ENCODE measurements around the gene ASTN1.

ASTN1 gene

DNA sequence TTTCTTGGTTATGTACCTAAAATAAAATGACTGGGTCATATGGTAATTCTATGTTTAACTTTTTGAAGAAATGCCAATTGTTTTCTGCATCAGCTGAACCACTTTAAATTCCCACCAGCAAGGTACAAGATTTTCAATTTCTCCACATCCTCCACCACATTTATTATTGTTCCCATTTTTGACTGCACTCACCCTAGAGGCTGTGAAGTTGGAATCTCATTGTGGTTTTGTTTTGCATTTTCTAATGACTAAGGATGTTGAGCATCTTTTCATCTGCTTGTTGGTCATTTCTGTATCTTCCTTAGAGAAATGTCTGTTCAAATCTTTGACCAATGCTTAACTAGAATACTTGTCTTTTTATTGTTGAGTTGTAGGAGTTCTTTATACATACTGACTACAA lies 72.5 kb downstream of the ASTN1 start:
- no peak for DNase-seq
- H2BK12ac ChIP-seq (ENCODE audit: low read length in 2 of 2), result no peak overlapping the region
- H3K4me3 ChIP-seq (ENCODE audit: insufficient read depth in 1 of 2, low read depth in 1 of 2, low read length in 2 of 2), result no peak overlapping the region
- peaks cover 5% of the 10 kb centered on the region for H3K9me3 ChIP-seq (ENCODE audit: control insufficient read depth, low read length)
- no peak overlapping the region for H3K4me2 ChIP-seq (ENCODE audit: low read length, poor library complexity, severe bottlenecking)
- H2AK5ac ChIP-seq (ENCODE audit: low read length, severe bottlenecking), result no peak overlapping the region
- H3K23ac ChIP-seq (ENCODE audit: low read length in 2 of 2), result no peak overlapping the region
- H3K18ac ChIP-seq (ENCODE audit: low read depth in 1 of 2, low read length in 2 of 2), result no peak overlapping the region
- no peak overlapping the region for H3K4ac ChIP-seq (ENCODE audit: low read depth in 1 of 2, low read length in 2 of 2)
- no peaks in the 10 kb centered on the region for H3K79me1 ChIP-seq (replicated peaks; ENCODE audit: low read length, poor library complexity, severe bottlenecking)
- H2BK15ac ChIP-seq (ENCODE audit: low read depth, poor library complexity, severe bottlenecking), result no peak overlapping the region
- no peaks in the 10 kb centered on the region for H3K27me3 ChIP-seq (ENCODE audit: control insufficient read depth in 1 of 2, insufficient read depth in 1 of 2, low read length in 2 of 2)
- H3K14ac ChIP-seq (ENCODE audit: low read length in 2 of 2), result no peak overlapping the region
- no peak overlapping the region for H4K8ac ChIP-seq (ENCODE audit: low read length)
- no peak overlapping the region for H2AFZ ChIP-seq (ENCODE audit: low read depth, low read length)
- no peaks in the 10 kb centered on the region for H3K36me3 ChIP-seq (ENCODE audit: control insufficient read depth in 1 of 2, insufficient read depth in 2 of 2, low read depth in 1 of 2, low read length in 2 of 2)
- no peak overlapping the region for H2BK5ac ChIP-seq (ENCODE audit: low read depth, low read length, poor library complexity, severe bottlenecking)
- H2BK120ac ChIP-seq (ENCODE audit: low read depth, low read length), result no peak overlapping the region
- no peak overlapping the region for H3K27ac ChIP-seq (ENCODE audit: low read length, poor library complexity, severe bottlenecking)
- no peak overlapping the region for H4K91ac ChIP-seq (ENCODE audit: low read length)
- no peak overlapping the region for H3K9ac ChIP-seq (ENCODE audit: low read length)
- H3K4me1 ChIP-seq (ENCODE audit: control insufficient read depth, insufficient read depth, low read depth, low read length), result peaks cover 3% of the 10 kb centered on the region

GRCh38 chr1:177091040-177091439 lies 73.5 kb downstream of the ASTN1 start:
- peaks cover 3% of the 10 kb centered on the region for H3K4me1 ChIP-seq (ENCODE audit: control insufficient read depth, insufficient read depth, low read depth, low read length)

GRCh38 chr1:177088966-177089365 lies 75.5 kb downstream of the ASTN1 start:
- Histone ChIP-seq H2BK120ac (ENCODE audit: low read depth, low read length) (no peak overlapping the region), H2AK5ac (ENCODE audit: low read length, severe bottlenecking) (no peak overlapping the region), H3K18ac (ENCODE audit: low read depth in 1 of 2, low read length in 2 of 2) (no peak overlapping the region), H3K9ac (ENCODE audit: low read length) (no peak overlapping the region), H3K4me1 (ENCODE audit: control insufficient read depth, insufficient read depth, low read depth, low read length) (peaks cover 5% of the 10 kb centered on the region), H2BK5ac (ENCODE audit: low read depth, low read length, poor library complexity, severe bottlenecking) (no peak overlapping the region), H3K27ac (ENCODE audit: low read length, poor library complexity, severe bottlenecking) (no peak overlapping the region), H2BK12ac (ENCODE audit: low read length in 2 of 2) (no peak overlapping the region), H3K23ac (ENCODE audit: low read length in 2 of 2) (no peak overlapping the region), H3K79me1 (replicated peaks; ENCODE audit: low read length, poor library complexity, severe bottlenecking) (no peaks in the 10 kb centered on the region), H3K27me3 (ENCODE audit: control insufficient read depth in 1 of 2, insufficient read depth in 1 of 2, low read length in 2 of 2) (no peaks in the 10 kb centered on the region), H3K4me3 (ENCODE audit: insufficient read depth in 1 of 2, low read depth in 1 of 2, low read length in 2 of 2) (no peak overlapping the region), H3K14ac (ENCODE audit: low read length in 2 of 2) (no peak overlapping the region), H4K91ac (ENCODE audit: low read length) (no peak overlapping the region), H3K9me3 (ENCODE audit: control insufficient read depth, low read length) (no peaks in the 10 kb centered on the region), H3K4me2 (ENCODE audit: low read length, poor library complexity, severe bottlenecking) (no peak overlapping the region), H4K8ac (ENCODE audit: low read length) (no peak overlapping the region), H2AFZ (ENCODE audit: low read depth, low read length) (no peak overlapping the region), H3K36me3 (ENCODE audit: control insufficient read depth in 1 of 2, insufficient read depth in 2 of 2, low read depth in 1 of 2, low read length in 2 of 2) (no peaks in the 10 kb centered on the region), H3K4ac (ENCODE audit: low read depth in 1 of 2, low read length in 2 of 2) (no peak overlapping the region), H2BK15ac (ENCODE audit: low read depth, poor library complexity, severe bottlenecking) (no peak overlapping the region)
- whole genome bisulfite sequencing, result 69% methylated on average over 5 of the region's 5 CpGs
- DNase-seq, result no peak

More at GRCh38 chr1:177091040-177091439, 73.5 kb downstream of the ASTN1 start:
- H3K27me3 ChIP-seq (ENCODE audit: control insufficient read depth in 1 of 2, insufficient read depth in 1 of 2, low read length in 2 of 2), result no peaks in the 10 kb centered on the region
- WGBS, result no CpG with 5 or more reads among the region's 1 CpG
- no peak overlapping the region for H3K23ac ChIP-seq (ENCODE audit: low read length in 2 of 2)
- H3K36me3 ChIP-seq (ENCODE audit: control insufficient read depth in 1 of 2, insufficient read depth in 2 of 2, low read depth in 1 of 2, low read length in 2 of 2), result no peaks in the 10 kb centered on the region
- no peak for DNase-seq
- H2BK12ac ChIP-seq (ENCODE audit: low read length in 2 of 2), result no peak overlapping the region
- no peak overlapping the region for H3K14ac ChIP-seq (ENCODE audit: low read length in 2 of 2)
- no peak overlapping the region for H2AFZ ChIP-seq (ENCODE audit: low read depth, low read length)
- H2BK5ac ChIP-seq (ENCODE audit: low read depth, low read length, poor library complexity, severe bottlenecking), result no peak overlapping the region
- peaks cover 4% of the 10 kb centered on the region for H3K9me3 ChIP-seq (ENCODE audit: control insufficient read depth, low read length)
- H4K91ac ChIP-seq (ENCODE audit: low read length), result no peak overlapping the region
- H3K4me3 ChIP-seq (ENCODE audit: insufficient read depth in 1 of 2, low read depth in 1 of 2, low read length in 2 of 2), result no peak overlapping the region
- no peak overlapping the region for H2BK120ac ChIP-seq (ENCODE audit: low read depth, low read length)
- H3K79me1 ChIP-seq (replicated peaks; ENCODE audit: low read length, poor library complexity, severe bottlenecking), result no peaks in the 10 kb centered on the region
- no peak overlapping the region for H2AK5ac ChIP-seq (ENCODE audit: low read length, severe bottlenecking)
- no peak overlapping the region for H4K8ac ChIP-seq (ENCODE audit: low read length)
- no peak overlapping the region for H2BK15ac ChIP-seq (ENCODE audit: low read depth, poor library complexity, severe bottlenecking)
- H3K9ac ChIP-seq (ENCODE audit: low read length), result no peak overlapping the region
- H3K18ac ChIP-seq (ENCODE audit: low read depth in 1 of 2, low read length in 2 of 2), result no peak overlapping the region
- H3K4me2 ChIP-seq (ENCODE audit: low read length, poor library complexity, severe bottlenecking), result no peak overlapping the region
- no peak overlapping the region for H3K4ac ChIP-seq (ENCODE audit: low read depth in 1 of 2, low read length in 2 of 2)
- H3K27ac ChIP-seq (ENCODE audit: low read length, poor library complexity, severe bottlenecking), result no peak overlapping the region

- Histone ChIP-seq H2AK5ac (ENCODE audit: low read length, severe bottlenecking) (peak overlapping the region; percentile 31), H2AFZ (ENCODE audit: low read depth, low read length) (no peak overlapping the region), H2BK5ac (ENCODE audit: low read depth, low read length, poor library complexity, severe bottlenecking) (no peak overlapping the region), H3K18ac (ENCODE audit: low read depth in 1 of 2, low read length in 2 of 2) (no peak overlapping the region), H3K4me1 (ENCODE audit: control insufficient read depth, insufficient read depth, low read depth, low read length) (peaks cover 5% of the 10 kb centered on the region), H3K27ac (ENCODE audit: low read length, poor library complexity, severe bottlenecking) (peak overlapping the region; percentile 73), H2BK15ac (ENCODE audit: low read depth, poor library complexity, severe bottlenecking) (no peak overlapping the region), H3K23ac (ENCODE audit: low read length in 2 of 2) (no peak overlapping the region), H3K79me1 (replicated peaks; ENCODE audit: low read length, poor library complexity, severe bottlenecking) (no peaks in the 10 kb centered on the region), H4K91ac (ENCODE audit: low read length) (no peak overlapping the region), H2BK12ac (ENCODE audit: low read length in 2 of 2) (no peak overlapping the region), H3K9me3 (ENCODE audit: control insufficient read depth, low read length) (no peaks in the 10 kb centered on the region), H3K27me3 (ENCODE audit: control insufficient read depth in 1 of 2, insufficient read depth in 1 of 2, low read length in 2 of 2) (no peaks in the 10 kb centered on the region), H3K36me3 (ENCODE audit: control insufficient read depth in 1 of 2, insufficient read depth in 2 of 2, low read depth in 1 of 2, low read length in 2 of 2) (no peaks in the 10 kb centered on the region), H3K14ac (ENCODE audit: low read length in 2 of 2) (no peak overlapping the region), H4K8ac (ENCODE audit: low read length) (no peak overlapping the region), H3K4ac (ENCODE audit: low read depth in 1 of 2, low read length in 2 of 2) (no peak overlapping the region), H3K9ac (ENCODE audit: low read length) (peak overlapping the region; percentile 6), H3K4me2 (ENCODE audit: low read length, poor library complexity, severe bottlenecking) (no peak overlapping the region), H2BK120ac (ENCODE audit: low read depth, low read length) (no peak overlapping the region), H3K4me3 (ENCODE audit: insufficient read depth in 1 of 2, low read depth in 1 of 2, low read length in 2 of 2) (no peak overlapping the region)
- DNase-seq, result no peak
- 84% methylated on average over 2 of the region's 5 CpGs for WGBS
Measured at GRCh38 chr1:177082855-177083693, 81.4 kb downstream of the ASTN1 start.

Measured in mesenchymal stem cell (in vitro differentiated cells and primary cell).